Transverse colon (tissue), 3 donors: Measurements from ENCODE around the gene NEO1.

Experiments
- EP300 ChIP-seq: sonication (generic); formaldehyde crosslinking; IDR thresholded peaks from one replicate; pipeline ENCODE4 v1.6.1; 2017; ENCODE audit warnings: antibody characterized with exemption, low read depth
- POLR2A ChIP-seq: fragments of 450-650 bp; IDR thresholded peaks from one replicate; pipeline ENCODE4 v1.6.1; 2016; ENCODE audit warnings: antibody characterized with exemption, mild to moderate bottlenecking, moderate library complexity
- TF ChIP-seq, protein P1 (sequence below), 5 experiments: fragments of 200-600 bp in 3 of 5; fragments of 450-650 bp in 2 of 5; sonication (generic) in 3 of 5; IDR thresholded peaks; 1 replicate in 2 of 5; 2 replicates in 3 of 5; pipeline ENCODE4 v1.5.1; 2016 to 2017; ENCODE audit warnings: antibody characterized with exemption in 5 of 5, inconsistent platforms in 3 of 5, mild to moderate bottlenecking in 2 of 5, moderate library complexity in 1 of 5

DNA sequence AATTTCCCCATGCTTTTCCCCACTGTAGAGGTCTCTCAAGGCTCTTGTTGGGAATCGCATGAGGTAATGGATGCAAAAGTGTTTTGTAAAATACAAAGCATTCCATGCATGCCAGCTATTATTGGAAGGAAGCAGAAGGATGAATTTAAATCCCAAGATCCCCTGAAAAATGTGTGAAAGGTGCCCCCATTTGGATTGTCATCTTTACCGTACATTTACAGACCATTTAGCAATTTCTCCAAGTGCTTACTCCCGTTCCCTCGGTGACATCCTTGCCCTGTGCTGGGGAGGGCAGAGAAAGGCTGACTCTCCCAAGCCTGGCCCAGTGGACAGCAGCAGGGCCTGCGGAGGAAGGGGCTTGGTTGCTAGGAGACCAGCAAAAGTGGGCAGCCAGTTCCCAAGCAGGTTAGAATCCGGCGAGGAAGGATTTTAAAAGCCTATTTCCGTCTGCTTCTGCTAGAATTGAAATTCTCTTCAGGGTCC, 31.1 kb upstream of the NEO1 start:
- TF ChIP-seq, protein P1, sequence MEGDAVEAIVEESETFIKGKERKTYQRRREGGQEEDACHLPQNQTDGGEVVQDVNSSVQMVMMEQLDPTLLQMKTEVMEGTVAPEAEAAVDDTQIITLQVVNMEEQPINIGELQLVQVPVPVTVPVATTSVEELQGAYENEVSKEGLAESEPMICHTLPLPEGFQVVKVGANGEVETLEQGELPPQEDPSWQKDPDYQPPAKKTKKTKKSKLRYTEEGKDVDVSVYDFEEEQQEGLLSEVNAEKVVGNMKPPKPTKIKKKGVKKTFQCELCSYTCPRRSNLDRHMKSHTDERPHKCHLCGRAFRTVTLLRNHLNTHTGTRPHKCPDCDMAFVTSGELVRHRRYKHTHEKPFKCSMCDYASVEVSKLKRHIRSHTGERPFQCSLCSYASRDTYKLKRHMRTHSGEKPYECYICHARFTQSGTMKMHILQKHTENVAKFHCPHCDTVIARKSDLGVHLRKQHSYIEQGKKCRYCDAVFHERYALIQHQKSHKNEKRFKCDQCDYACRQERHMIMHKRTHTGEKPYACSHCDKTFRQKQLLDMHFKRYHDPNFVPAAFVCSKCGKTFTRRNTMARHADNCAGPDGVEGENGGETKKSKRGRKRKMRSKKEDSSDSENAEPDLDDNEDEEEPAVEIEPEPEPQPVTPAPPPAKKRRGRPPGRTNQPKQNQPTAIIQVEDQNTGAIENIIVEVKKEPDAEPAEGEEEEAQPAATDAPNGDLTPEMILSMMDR (IDR thresholded peaks at IDR 0.05), result no peak
- TF ChIP-seq EP300, result no peak
- TF ChIP-seq POLR2A, result no peak
